Hypothalamus (tissue), 51 donors: Measurements from ENCODE around the gene GPR37L1.
"Not testable (repeated sequence)": the region's sequence is repeated elsewhere in the genome, so short reads cannot be mapped to it uniquely, and the experiment has no call there.

Experiments used
- DNase-seq, 51 donors: peaks; one replicate each; lab custom pipeline; 2025; lab: John Stamatoyannopoulos, UW

Gene GPR37L1

DNA sequence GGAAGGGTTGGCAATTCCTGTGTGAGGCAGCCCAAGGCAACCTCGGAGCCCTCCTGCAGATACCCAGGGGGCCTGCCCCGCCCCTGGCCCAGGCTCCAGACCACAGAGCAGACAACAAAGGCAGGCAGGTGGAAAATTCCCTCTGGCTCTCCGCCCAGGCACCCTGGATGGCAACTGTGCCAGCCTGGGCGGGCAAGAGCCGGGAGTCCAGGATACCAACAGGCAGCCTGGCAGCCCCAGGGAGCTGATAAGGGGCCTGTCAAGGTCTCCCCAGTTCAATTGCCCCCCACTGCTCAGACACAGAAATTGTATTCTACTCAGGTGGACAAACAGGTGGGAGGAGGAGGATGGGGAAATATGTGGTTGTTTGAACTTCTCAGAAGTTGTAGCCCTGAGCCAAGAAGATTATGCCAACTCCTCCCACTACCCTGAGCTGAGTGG, 15.4 kb upstream of the GPR37L1 start:
- no peak for DNase-seq

DNA sequence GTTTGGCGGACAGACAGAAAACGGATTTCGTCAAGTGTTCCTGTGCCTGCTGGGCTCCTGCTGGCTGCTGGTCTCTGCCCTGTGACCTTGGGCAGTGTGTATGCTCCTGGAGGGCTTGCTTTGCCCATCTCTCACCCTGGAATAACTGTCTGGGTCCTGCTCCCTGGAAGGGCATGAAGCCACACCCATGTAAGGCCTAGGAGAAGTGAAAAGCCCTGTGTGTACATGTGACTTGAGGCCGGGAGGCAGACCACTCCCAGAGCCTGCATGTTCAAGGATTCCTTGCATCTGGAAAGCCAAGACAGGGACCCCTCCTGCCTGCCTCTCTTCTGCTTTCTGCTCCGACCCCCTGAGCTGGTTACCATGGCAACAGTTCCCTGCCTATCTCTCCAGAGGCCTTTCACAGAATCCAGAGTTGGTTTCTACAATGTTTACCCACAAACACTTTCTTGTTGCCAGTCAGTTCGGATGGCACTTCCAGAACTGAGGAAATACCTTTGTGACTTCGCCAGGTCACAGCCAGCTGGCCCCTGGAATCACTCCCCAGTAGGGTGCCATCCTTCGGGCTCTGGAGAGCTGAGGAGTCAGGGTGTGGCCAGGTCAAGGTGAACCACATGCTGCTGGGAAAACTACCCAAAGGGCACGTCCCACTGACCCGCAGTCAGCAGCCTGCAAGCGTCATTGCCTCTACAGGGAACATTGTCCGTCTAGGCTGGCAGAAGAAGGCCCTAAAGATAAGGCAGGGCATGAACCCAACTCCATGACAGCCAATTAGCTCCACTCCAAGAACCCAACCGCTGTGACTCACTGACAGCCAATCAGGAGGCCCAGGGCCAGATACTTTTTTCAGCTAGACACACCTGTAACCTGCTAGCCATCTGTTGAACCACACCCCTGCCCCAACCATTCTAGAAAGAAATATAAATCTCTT, 14.7 kb upstream of the GPR37L1 start:
- DNase-seq: no peak

DNA sequence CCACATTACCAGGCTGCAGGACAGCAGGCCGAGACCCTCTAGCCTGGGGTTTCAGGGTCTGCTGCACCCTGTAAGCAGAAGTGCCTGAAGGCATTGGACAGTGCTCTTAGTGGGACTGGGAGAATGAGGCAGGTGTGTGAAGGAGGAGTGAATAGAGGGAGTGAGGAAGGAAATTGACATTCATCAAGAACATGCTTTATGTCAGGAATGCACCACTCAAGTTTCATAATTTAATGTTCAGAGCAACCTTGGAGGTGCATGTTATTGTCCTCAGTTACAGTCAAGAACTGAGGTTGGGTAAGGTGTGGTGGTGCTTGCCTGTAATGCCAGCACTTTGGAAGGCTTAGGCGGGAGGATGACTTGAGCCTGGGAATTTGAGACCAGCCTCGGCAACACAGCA, 11.7 kb upstream of the GPR37L1 start:
- no peak for DNase-seq

DNA sequence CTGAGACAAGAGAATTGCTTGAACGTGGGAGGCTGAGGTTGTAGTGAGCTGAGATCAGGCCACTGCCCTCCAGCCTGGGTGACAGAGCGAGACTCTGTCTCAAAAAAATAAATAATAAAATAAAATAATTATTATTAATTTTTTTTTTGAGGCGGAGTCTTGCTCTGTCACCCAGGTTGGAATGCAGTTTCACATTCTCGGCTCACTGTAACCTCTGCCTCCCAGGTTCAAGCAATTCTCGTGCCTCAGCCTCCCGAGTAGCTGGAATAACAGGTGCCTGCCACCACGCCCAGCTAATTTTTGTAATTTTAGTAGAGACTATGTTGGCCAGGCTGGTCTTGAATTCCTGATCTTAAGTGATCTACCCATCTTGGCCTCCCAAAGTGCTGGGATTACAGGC, 11.1 kb upstream of the GPR37L1 start:
- DNase-seq: not testable (repeated sequence)

DNA sequence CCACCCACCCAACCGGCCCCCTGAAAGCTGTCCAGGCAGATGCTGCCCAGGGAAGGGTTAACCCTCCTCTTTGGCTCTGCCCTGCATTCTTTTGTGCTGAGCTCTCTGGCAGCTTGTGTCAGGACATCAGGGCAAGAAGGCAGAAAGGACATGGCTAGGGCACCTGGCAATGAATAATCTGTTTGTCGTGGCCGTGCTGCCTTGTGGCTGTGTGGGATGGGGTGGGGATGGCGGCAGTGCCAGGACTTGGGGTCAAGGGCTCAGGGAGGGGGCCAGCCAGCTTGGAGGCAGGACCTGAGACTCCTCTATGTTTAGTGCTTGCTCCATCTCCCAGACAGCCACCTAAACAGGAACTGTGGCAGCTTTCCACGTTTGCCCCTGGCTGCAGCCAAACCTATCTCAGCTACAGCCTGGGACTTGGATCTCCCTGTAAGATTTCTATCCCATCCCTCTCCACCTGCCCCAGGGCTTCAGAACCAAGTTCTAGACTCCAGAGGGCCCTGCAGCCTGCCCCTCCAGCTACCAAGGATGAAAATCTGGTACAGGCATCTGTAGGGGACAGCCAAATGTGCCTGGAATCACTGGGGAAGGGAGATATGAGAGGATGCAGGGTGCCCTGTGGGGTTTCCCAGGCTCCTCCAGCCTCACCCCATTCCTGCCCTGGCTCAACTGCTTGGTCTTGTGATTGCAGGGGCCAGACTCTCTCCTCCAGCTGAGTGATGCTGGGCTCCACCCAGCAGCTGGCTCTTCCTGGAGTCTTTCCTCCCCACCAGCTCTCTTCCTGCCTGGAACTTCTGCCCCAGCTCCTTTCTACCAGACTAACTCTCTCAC, 9.6 kb upstream of the GPR37L1 start:
- DNase-seq: peak in 1 of 51 donors; percentile 19

DNA sequence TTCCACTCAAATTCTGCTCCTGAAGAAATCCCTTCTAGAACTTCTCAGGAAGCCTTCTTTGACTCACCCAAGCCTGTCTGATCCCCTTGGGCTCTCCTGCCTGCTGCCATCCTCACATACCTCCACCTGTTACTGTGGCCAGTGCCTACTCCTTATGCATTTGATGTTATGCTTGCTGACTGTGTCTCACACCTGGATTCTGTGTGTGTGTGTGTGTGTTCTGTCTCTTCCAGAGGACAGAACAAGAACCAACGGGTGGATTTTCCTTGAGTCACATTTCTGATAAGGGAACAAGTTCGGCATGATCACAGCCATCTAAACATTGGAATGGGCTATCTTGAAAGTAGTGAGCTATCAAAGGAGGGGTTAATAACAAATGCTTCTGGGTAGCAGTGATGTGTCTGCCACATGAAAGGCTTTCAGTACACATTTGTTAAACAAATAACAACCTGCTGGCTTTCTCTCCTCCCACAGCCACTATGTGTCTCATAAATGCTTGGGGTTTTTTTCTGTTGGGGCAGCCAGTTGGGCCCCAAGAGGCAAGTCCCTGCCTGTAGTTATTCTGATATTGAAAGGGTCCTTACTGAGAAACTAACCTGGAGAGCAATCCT, 8.9 kb upstream of the GPR37L1 start:
- DNase-seq: no peak

DNA sequence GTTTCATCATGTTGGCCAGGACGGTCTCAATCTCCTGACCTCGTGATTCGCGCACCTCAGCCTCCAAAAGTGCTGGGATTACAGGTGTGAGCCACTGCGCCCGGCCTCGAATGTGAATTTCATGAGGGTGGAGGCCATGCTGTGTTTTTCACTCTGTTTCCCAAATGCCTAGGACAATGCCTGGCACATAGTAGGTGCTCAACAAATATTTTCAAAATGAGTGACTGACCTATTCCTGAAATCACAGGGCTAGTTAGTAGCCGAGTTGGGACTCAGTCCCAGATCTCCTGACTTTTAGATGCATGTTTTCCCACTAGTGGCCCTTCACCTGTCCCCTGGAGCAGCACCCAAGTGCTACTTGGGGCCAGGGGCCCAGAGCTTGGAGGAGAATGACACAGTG, 6.4 kb upstream of the GPR37L1 start:
- DNase-seq: no peak

DNA sequence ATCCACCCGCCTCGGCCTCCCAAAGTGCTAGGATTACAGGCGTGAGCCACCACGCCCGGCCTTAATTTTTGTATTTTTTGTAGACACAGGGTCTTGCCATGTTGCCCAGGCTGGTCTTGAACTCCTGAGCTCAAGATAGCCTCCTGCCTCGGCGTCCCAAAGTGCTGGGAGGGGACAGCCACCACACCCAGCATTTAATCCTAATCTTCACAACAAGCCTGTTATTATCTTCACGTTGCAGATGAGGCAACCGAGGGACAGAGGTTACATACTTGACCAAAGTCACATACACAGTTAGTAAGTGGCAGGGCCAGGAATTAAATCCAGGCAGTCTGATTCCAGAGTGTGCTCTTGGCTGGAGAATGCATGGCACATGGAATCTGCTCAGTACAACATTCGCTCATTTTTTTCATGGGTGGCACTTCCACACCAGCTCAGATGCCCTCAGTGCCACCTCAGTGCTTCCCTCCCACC, 4.8 kb upstream of the GPR37L1 start:
- no peak for DNase-seq

DNA sequence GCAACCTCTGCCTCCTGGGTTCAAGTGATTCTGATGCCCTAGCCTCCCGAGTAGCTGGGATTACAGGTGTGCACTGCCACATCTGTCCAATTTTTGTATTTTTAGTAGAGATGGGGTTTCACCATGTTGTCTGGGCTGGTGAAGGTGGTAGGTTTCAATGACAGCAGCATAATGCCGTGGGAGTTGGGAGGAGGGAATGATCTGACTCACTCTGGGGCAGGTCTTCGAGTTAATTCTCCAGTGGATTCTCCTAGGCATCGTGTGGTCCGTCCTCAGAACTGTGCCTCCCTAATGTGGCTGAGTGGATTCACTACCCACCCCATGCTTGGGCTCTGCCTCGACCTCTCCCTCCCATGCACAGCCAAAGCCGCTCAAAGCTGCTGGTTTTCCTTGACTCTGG, 1.7 kb upstream of the GPR37L1 start:
- no peak for DNase-seq

DNA sequence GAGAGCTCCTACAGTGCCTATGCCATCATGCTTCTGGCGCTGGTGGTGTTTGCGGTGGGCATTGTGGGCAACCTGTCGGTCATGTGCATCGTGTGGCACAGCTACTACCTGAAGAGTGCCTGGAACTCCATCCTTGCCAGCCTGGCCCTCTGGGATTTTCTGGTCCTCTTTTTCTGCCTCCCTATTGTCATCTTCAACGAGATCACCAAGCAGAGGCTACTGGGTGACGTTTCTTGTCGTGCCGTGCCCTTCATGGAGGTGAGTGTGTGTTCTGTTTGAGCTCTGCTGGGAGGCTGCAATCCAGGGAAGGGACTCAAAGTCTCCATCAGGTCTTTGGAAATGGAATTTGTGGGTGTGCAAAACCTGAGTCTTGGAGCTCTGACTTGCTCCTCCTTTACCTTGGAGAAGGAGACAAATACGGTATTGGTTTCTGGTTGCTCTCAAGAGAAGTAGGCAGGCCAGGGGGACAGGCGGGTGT, 658 bp downstream of the GPR37L1 start:
- DNase-seq: peak in 3 of 51 donors; percentile 31 to 69 (median 52)

DNA sequence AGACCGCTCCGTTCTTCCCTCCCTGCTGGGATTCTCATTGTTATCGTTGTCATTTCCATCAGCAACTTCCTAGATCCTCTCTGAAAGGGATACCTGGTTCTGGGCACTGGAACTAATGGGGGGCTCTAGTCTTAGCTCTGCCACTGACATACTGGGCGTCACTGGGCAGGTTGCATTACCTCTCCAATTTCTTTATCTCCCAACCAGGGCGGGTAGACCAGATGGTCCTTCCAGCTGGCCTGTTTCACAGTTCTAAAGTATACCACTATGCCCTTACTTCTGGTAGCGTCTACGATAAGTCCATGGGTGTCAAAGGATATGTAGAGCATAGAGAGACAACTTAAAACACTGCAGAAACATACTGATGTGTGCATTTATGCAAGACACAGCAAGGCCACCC, 1.4 kb downstream of the GPR37L1 start:
- peak in 1 of 51 donors; percentile 71 for DNase-seq

DNA sequence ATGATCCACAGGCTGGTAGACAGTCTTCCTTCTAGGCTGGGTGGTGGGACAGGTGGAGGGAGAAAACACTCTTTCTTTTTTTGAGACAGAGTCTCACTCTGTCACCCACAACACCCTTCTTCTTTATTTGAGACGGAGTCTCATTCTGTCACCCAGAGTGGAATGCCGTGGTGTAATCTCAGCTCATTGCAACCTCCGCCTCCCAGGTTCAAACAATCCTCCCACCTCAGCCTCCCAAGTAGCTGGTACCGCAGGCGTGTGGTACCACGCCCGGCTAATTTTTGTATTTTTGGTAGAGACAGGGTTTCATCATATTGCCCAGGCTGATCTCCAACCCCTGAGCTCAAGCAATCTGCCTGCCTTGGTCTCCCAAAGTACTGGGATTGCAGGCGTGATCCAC, 2.9 kb downstream of the GPR37L1 start:
- no peak for DNase-seq

DNA sequence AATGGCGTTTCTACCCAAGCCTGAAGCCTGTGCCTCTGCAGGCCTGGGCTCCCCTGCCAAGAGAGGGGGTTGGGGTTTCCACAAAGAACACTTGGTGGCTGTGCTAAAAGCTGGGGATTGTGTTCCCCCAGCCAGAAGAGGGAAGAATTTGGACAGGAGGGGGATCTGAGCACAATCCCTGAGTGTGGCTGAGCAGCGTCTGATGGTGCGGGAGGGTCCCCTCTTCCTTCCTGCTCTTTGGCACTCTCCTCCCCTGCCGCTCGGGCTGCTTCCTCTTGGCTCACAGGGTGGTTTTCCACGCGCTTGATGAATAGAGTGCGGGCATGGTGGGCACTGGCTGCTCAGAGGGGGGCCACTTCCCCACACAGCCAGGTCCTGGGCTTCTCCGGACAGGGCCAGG, 3.7 kb downstream of the GPR37L1 start:
- peak in 38 of 51 donors; percentile 19 to 85 (median 60) for DNase-seq

DNA sequence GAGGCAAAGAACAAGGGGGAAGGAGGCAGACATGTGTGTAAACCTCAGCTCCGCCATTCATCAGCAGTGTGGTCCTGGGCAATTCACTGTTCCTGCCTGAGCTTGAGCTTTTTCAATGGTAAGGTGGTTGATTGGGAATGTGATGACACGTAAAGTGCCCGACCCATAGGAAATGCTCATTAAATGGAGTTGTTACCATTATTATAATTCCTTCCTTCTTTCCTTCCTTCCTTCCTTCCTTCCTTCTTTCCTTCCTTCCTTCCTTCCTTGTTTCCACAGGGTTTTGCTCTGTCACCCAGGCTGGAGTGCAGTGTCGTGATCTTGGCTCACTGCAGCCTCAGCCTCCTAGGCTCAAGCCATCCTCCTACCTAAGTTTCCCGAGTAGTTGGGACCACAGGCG, 4.3 kb downstream of the GPR37L1 start:
- no peak for DNase-seq

DNA sequence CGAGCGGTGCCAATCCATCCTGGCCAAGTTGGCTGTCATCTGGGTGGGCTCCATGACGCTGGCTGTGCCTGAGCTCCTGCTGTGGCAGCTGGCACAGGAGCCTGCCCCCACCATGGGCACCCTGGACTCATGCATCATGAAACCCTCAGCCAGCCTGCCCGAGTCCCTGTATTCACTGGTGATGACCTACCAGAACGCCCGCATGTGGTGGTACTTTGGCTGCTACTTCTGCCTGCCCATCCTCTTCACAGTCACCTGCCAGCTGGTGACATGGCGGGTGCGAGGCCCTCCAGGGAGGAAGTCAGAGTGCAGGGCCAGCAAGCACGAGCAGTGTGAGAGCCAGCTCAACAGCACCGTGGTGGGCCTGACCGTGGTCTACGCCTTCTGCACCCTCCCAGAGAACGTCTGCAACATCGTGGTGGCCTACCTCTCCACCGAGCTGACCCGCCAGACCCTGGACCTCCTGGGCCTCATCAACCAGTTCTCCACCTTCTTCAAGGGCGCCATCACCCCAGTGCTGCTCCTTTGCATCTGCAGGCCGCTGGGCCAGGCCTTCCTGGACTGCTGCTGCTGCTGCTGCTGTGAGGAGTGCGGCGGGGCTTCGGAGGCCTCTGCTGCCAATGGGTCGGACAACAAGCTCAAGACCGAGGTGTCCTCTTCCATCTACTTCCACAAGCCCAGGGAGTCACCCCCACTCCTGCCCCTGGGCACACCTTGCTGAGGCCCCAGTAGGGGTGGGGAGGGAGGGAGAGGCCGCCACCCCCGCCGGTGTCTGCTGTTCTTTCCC, 5.3 kb downstream of the GPR37L1 start:
- no peak for DNase-seq

DNA sequence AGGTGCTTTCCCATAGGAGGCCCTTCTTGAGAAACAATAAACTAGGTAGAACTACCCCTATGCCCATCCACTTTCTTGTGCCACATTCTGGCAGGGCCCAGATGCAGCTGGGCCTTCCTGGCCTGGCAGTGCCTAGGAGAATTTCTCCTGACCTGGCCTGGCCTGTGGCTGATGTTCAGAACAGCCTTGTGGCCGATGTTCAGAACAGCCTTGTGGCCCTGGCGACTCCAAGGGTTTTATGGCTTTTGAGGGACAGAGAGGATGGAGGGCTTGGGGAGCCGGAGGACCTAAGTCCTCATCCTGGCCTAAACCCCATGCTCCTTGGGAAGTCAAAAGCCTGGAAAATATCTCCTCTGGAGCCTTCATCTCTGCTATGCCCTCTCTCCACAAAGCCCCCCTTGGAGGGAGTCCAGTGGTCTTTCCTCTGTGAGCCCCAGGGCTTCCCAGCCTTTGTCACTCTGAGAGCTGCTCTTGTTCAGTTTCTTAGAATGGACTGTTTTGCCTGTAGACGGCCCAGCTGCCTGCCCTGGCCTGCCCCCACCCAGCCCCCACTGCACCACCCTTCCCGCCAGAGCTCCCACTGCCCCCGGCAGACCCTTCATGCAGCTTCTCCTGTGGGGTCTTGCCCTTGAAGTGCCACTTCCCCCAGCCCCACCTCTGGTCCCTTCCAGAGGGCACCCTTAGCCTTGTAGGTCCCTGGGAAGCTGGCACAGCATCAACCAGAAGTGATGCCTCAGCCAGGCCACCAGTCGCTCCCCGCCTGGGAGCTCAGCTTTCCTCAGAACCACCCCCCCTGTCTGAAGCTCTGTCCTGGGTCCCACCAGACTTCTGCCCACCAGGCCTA, 7.0 kb downstream of the GPR37L1 start:
- DNase-seq: peak in 41 of 51 donors; percentile 60 to 96 (median 82)

DNA sequence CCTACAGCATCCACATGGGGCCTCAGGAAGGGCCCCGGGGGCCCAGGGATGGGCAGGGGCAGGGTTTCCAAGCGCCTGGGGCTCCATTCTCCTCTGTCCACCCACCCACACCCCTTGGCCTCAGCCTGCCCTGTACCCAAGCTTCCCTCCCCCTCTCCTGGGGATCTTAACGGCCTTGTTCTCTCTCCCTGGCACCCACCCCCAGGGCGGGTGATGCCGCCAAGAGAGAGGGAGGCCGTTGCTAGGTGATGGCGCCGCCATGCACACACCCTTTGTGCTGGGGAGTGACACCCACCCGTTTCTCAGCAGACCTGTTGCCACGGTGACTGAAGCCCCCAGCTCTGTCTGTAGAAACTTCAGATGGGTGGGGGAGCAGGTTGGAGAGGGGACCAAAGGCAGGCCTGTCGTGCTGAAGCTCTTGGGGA, 7.6 kb downstream of the GPR37L1 start:
- peak; percentile 37 to 96 (median 90) for DNase-seq

DNA sequence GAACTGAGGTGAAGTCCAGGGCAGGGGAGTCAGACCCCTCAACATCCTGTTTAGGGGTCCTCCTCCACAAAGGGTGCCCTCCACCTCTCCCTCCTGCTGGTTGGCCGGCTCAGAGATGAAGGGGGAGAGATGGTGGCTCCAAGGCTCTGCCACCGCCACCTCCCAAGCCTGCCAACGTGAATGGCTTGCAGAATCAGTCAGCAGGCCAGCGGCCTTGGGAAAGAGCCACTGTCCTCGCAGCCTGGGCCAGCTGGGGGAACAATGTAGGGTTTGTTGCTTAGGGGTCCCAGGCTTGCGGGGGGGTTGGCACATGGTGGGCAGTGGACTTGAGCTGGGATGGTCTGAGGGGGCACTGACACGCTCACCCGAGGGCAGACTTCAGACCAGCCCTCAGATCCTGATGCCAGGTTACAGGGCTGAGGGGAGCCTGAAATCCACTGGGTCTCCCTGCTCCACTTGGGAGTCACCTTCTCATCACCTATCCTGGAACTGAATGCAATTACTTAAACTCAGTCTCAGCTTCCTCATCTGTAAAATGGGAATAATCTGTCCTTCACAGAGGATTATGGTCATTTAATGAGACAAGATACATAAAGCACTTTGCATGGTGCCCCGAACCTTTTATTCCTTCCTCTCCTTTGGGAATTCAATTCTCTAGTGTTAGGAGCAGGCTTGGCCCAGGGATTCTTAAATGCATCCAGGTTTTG, 8.3 kb downstream of the GPR37L1 start:
- DNase-seq: peak in 48 of 51 donors; percentile 32 to 96 (median 86)
